PFSK-1 (cell line): Measurements from ENCODE around the gene BACH1.

Source experiments
- FOXP2 ChIP-seq: optimal IDR thresholded peaks from 2 replicates; pipeline ENCODE3; 2011; ENCODE audit warnings: borderline replicate concordance, control low read depth, inconsistent platforms; ENCODE audit not compliant: insufficient read depth; ENCODE audit errors: extremely low read length, extremely low read depth
- POLR2AphosphoS5 ChIP-seq: IDR thresholded peaks from 2 replicates; pipeline ENCODE4 v1.6.1; 2012; ENCODE audit warnings: low read depth, mild to moderate bottlenecking, control low read depth, low read length, moderate library complexity
- SIN3A ChIP-seq: IDR thresholded peaks from 2 replicates; pipeline ENCODE4 v1.6.1; 2012; ENCODE audit warnings: mild to moderate bottlenecking, low read length, moderate library complexity, borderline replicate concordance; ENCODE audit not compliant: insufficient read depth
- TAF1 ChIP-seq: IDR thresholded peaks from 2 replicates; pipeline ENCODE4 v1.6.1; 2012; ENCODE audit warnings: low read length, control low read depth, borderline replicate concordance; ENCODE audit not compliant: insufficient read depth
- TF ChIP-seq, protein P1 (sequence below), 2 experiments: IDR thresholded peaks; 2 replicates each; pipeline versions ENCODE4 v1.6.1 to v1.8.0; 2011 to 2012; ENCODE audit warnings: low read depth in 2 of 2, low read length in 2 of 2, control low read depth in 1 of 2, inconsistent platforms in 1 of 2, mild to moderate bottlenecking in 1 of 2, moderate library complexity in 1 of 2; ENCODE audit not compliant: insufficient read depth in 1 of 2

Gene BACH1

DNA sequence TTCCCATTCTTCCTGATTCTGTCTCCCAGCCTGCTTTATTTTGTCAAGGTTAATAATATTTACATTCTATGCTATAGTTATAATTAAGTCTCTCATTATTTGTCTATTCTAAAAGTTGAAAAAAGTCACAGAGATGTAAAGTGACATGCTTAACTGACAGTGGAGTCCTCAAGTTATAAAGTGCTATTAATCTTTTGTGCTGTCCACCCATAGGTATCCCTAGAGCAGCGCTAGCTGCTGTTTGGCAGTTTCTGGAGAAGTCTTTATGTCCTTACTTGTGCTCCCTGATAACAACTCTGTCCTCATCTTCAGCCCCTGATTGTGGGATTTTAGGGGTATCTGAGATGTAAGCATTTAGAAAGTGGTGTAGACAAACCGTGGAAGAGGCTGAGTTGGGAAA is 13.1 kb downstream of the BACH1 start:
- TF ChIP-seq SIN3A = no peak
- no peak for TF ChIP-seq TAF1
- TF ChIP-seq, protein P1, sequence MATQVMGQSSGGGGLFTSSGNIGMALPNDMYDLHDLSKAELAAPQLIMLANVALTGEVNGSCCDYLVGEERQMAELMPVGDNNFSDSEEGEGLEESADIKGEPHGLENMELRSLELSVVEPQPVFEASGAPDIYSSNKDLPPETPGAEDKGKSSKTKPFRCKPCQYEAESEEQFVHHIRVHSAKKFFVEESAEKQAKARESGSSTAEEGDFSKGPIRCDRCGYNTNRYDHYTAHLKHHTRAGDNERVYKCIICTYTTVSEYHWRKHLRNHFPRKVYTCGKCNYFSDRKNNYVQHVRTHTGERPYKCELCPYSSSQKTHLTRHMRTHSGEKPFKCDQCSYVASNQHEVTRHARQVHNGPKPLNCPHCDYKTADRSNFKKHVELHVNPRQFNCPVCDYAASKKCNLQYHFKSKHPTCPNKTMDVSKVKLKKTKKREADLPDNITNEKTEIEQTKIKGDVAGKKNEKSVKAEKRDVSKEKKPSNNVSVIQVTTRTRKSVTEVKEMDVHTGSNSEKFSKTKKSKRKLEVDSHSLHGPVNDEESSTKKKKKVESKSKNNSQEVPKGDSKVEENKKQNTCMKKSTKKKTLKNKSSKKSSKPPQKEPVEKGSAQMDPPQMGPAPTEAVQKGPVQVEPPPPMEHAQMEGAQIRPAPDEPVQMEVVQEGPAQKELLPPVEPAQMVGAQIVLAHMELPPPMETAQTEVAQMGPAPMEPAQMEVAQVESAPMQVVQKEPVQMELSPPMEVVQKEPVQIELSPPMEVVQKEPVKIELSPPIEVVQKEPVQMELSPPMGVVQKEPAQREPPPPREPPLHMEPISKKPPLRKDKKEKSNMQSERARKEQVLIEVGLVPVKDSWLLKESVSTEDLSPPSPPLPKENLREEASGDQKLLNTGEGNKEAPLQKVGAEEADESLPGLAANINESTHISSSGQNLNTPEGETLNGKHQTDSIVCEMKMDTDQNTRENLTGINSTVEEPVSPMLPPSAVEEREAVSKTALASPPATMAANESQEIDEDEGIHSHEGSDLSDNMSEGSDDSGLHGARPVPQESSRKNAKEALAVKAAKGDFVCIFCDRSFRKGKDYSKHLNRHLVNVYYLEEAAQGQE (IDR thresholded peaks at IDR 0.05; ENCODE audit: insufficient read depth in 1 of 2, low read depth in 2 of 2, low read length in 2 of 2) = no peak
- TF ChIP-seq POLR2AphosphoS5 = no peak
- no peak for TF ChIP-seq FOXP2

DNA sequence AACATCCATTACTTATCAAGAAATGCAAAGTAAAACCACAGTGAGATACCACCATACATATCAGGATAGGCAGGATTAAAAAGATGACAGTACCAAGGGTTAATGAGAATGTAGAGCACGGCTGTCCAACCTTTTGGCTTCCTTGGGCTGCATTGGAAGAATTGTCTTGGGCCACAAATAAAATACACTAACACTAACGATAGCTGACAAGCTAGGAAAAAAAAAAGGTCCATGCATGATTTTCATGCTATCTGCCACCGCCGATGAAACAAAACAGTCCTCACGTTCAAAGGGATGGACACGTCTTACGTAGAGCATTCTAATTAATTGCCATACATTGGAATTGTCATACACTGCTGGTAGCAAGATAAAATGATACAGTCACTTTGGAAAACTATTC is 14.3 kb downstream of the BACH1 start:
- no peak for TF ChIP-seq TAF1
- TF ChIP-seq FOXP2 = no peak

DNA sequence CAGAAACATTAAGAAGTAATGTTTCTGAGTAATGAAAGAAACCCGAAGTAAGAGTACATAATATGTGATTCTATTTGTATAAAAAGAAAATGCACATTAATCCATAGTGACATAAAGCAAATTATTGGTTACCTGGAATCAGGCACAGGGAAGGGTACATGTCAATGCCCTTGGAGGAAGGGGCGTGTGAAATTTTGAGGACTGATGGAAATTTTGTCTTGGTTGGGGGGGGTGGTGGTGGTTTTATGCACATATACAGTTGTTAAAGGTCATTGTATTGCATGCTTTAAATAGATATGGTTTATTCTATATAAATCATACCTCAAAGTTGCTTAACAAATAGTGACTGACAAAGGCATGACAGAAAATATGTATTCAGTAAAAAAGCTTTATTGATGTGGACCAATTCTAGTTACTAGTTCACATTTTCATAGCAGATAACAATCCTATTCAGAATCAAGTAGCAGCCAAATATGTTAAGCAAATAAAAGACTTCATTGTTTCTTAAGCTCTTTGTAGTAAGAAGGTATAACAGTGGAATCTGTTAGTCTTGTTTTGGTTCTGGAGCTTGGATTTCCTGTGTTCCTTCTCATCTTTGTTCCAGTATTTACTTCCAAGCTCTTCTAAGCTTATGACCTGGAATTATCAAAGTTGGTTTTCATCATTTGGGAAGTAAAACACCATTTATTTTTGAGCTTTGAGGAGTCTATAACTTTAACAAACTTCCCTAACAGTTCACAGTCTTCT is 15.1 kb downstream of the BACH1 start:
- no peak for TF ChIP-seq SIN3A
- TF ChIP-seq TAF1 = no peak
- TF ChIP-seq, protein P1 (IDR thresholded peaks at IDR 0.05; ENCODE audit: insufficient read depth in 1 of 2, low read depth in 2 of 2, low read length in 2 of 2) = no peak
- TF ChIP-seq FOXP2 = no peak
- TF ChIP-seq POLR2AphosphoS5 = no peak

DNA sequence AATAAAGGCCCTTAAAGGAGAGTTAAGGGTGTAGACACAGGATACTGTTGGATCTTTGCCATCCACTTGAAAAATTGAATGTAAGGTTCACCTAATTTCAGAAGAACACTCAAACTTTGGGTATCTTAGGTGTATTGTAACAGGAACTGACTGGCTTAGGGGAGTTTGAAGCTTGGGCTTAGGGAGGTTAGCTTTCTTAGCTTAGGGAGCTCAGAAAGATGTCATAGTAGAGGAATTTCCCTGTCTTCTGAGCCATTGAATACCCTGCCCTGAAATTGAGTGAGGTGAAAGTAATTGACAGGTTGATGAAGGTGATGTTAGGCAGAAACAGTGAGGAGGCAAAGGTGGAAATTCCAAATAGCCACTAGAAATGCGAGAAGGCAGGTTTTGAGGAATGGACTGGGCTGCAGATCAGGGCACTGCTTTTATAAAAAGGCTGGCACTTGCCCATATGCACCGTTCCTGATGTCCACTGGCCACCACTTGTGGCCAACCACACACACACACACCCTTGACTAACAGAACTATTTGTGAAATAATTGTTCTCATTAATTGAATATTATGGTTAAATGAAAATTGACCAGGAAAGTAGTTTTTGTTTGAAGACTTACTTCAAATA is 16.5 kb downstream of the BACH1 start:
- TF ChIP-seq SIN3A = no peak
- TF ChIP-seq, protein P1 (IDR thresholded peaks at IDR 0.05; ENCODE audit: insufficient read depth in 1 of 2, low read depth in 2 of 2, low read length in 2 of 2) = no peak
- no peak for TF ChIP-seq POLR2AphosphoS5
- no peak for TF ChIP-seq TAF1
- TF ChIP-seq FOXP2 = no peak

DNA sequence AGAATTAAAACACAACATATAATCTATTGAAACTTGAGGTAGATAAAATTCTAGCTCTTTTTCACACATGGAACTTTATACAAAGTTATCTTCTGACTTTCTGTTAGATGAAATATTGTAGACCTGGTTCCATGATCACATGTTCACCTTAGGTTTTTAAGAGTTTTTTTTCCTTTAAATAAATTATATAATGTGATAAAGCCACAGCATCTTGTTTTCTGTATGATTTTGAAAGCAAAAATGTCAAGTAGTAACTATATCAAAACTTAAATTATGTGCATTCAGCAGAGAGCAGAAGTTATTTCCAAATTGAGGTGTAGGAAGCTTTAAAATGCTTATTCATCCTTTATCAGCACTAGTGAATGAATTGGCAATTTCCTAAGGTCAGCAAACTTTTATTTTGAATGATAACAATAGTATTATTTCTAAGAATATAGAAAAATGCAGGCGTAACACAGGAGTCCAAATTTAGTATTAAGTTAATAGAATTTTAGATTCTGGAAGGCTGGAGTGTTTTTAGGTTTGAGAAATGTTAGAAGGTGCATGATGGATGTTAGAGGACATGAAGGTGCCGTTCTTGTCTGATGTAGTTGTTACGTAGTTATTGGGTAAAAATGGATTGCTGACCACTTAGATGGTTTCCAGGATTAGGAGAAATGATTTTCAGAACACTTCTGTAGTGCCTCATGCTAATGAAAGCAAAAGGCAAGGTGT is 17.5 kb downstream of the BACH1 start:
- TF ChIP-seq, protein P1 (IDR thresholded peaks at IDR 0.05; ENCODE audit: insufficient read depth in 1 of 2, low read depth in 2 of 2, low read length in 2 of 2) = no peak
- TF ChIP-seq POLR2AphosphoS5 = no peak
- TF ChIP-seq SIN3A = no peak
- no peak for TF ChIP-seq TAF1
- no peak for TF ChIP-seq FOXP2
